Measurements from ENCODE around the gene ARSJ. TPM values are rescaled to one million over a fixed set of nuclear protein-coding genes. Genes with fewer than 3 reads are reported as not detected.

Gene ARSJ
- polyA plus RNA-seq, 3 donors: not detected

GRCh38 chr4:113899271-113900070, 80.0 kb downstream of the ARSJ start:
- peaks cover 0 to 2% (median 1%) of the 10 kb centered on the region in 3 donors for H3K27me3 Mint-ChIP-seq (ENCODE audit: low read depth in 3 of 3)
- H3K9me3 Mint-ChIP-seq: peaks cover 0 to 4% (median 0%) of the 10 kb centered on the region in 7 donors
- TF ChIP-seq, protein P1, sequence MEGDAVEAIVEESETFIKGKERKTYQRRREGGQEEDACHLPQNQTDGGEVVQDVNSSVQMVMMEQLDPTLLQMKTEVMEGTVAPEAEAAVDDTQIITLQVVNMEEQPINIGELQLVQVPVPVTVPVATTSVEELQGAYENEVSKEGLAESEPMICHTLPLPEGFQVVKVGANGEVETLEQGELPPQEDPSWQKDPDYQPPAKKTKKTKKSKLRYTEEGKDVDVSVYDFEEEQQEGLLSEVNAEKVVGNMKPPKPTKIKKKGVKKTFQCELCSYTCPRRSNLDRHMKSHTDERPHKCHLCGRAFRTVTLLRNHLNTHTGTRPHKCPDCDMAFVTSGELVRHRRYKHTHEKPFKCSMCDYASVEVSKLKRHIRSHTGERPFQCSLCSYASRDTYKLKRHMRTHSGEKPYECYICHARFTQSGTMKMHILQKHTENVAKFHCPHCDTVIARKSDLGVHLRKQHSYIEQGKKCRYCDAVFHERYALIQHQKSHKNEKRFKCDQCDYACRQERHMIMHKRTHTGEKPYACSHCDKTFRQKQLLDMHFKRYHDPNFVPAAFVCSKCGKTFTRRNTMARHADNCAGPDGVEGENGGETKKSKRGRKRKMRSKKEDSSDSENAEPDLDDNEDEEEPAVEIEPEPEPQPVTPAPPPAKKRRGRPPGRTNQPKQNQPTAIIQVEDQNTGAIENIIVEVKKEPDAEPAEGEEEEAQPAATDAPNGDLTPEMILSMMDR (IDR thresholded peaks at IDR 0.05): no peak
- Histone ChIP-seq H3K9me3 (replicated peaks in 1 of 2; ENCODE audit: control insufficient read depth in 1 of 2, insufficient read depth in 1 of 2, low read length in 2 of 2) (no peaks in the 10 kb centered on the region), H3K9ac (ENCODE audit: insufficient read depth, low read length, poor library complexity, severe bottlenecking) (no peak overlapping the region), H3K4me2 (replicated peaks; ENCODE audit: extremely low read depth, low read length, poor library complexity, severe bottlenecking) (no peak overlapping the region), H3K27me3 (ENCODE audit: control insufficient read depth in 2 of 2, insufficient read depth in 2 of 2, low read length in 2 of 2) (no peaks in the 10 kb centered on the region), H3K27ac (ENCODE audit: low read depth in 1 of 2, low read length in 2 of 2) (no peak overlapping the region), H3K4me3 (replicated peaks in 1 of 3; ENCODE audit: low read depth in 2 of 3, low read length in 3 of 3) (no peak overlapping the region), H4K20me1 (ENCODE audit: insufficient read depth, low read length) (no peaks in the 10 kb centered on the region), H3K79me2 (ENCODE audit: insufficient read depth, low read length) (no peaks in the 10 kb centered on the region), H2AFZ (ENCODE audit: insufficient read depth, low read depth, low read length, poor library complexity, severe bottlenecking) (no peak overlapping the region), H3K36me3 (replicated peaks in 1 of 2; ENCODE audit: control insufficient read depth in 1 of 2, insufficient read depth in 2 of 2, low read length in 2 of 2) (no peaks in the 10 kb centered on the region), H3K4me1 (ENCODE audit: control insufficient read depth in 1 of 2, insufficient read depth in 2 of 2, low read length in 2 of 2) (peaks cover 9 to 13% of the 10 kb centered on the region in 2 donors)
- intact Hi-C loops (cut with micrococcal nuclease): loop anchor here in 1 of 2 donors (10.0 kb wide), 3 partner anchors 125 to 505 kb away; no protein-coding TSS in a partner anchor
- H3K4me3 Mint-ChIP-seq: no peak overlapping the region
- peak; percentile 10 to 30 (median 22) for DNase-seq
- peak overlapping the region in 3 of 7 donors; percentile 37 to 75 (median 62) for H3K27ac Mint-ChIP-seq
- H3K36me3 Mint-ChIP-seq: no peaks in the 10 kb centered on the region
- H3K4me1 Mint-ChIP-seq: peaks cover 19% of the 10 kb centered on the region

DNA sequence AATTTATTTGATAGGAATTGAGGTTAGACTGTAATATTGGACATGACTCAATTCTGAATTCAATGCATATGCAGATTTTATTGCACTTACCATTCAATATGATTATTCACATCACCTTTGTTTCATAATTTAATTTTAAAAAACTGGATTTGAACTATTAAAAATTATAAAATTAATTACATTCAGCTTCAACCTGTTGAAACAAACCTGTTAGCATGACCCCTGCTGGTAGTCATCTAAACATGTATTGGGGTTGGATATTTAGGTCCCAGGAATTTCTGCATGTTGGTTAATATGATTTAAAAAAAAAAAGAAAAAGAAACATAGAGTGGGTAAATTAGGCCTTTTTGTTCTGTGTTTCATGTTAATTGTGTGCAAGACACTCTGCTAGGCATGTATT, 85.9 kb downstream of the ARSJ start:
- Mint-ChIP-seq H3K27ac (no peak overlapping the region), H3K4me1 (peaks cover 4% of the 10 kb centered on the region), H3K4me3 (no peak overlapping the region), H3K27me3 (ENCODE audit: low read depth in 3 of 3) (peaks cover 1 to 2% (median 1%) of the 10 kb centered on the region in 3 donors), H3K9me3 (peaks cover 6 to 16% (median 12%) of the 10 kb centered on the region in 7 donors), H3K36me3 (peaks cover 0 to 3% of the 10 kb centered on the region in 2 donors)
- H3K27ac ChIP-seq (ENCODE audit: low read depth in 1 of 2, low read length in 2 of 2): no peak overlapping the region
- H3K79me2 ChIP-seq (ENCODE audit: insufficient read depth, low read length): no peaks in the 10 kb centered on the region
- no peak overlapping the region for H3K4me3 ChIP-seq (replicated peaks in 1 of 3; ENCODE audit: low read depth in 2 of 3, low read length in 3 of 3)
- H4K20me1 ChIP-seq (ENCODE audit: insufficient read depth, low read length): no peaks in the 10 kb centered on the region
- intact Hi-C loops (cut with micrococcal nuclease): loop anchor here in 1 of 2 donors (10.0 kb wide), 1 partner anchor 119 kb away; no protein-coding TSS in a partner anchor
- no peaks in the 10 kb centered on the region for H3K27me3 ChIP-seq (ENCODE audit: control insufficient read depth in 2 of 2, insufficient read depth in 2 of 2, low read length in 2 of 2)
- TF ChIP-seq, protein P1 (IDR thresholded peaks at IDR 0.05): peak; percentile 50
- H3K9ac ChIP-seq (ENCODE audit: insufficient read depth, low read length, poor library complexity, severe bottlenecking): no peak overlapping the region
- no peaks in the 10 kb centered on the region for H3K4me1 ChIP-seq (ENCODE audit: control insufficient read depth in 1 of 2, insufficient read depth in 2 of 2, low read length in 2 of 2)
- no peaks in the 10 kb centered on the region for H3K36me3 ChIP-seq (replicated peaks in 1 of 2; ENCODE audit: control insufficient read depth in 1 of 2, insufficient read depth in 2 of 2, low read length in 2 of 2)
- no peak overlapping the region for H2AFZ ChIP-seq (ENCODE audit: insufficient read depth, low read depth, low read length, poor library complexity, severe bottlenecking)
- H3K9me3 ChIP-seq (replicated peaks in 1 of 2; ENCODE audit: control insufficient read depth in 1 of 2, insufficient read depth in 1 of 2, low read length in 2 of 2): peaks cover 11 to 13% of the 10 kb centered on the region in 2 donors
- no peak overlapping the region for H3K4me2 ChIP-seq (replicated peaks; ENCODE audit: extremely low read depth, low read length, poor library complexity, severe bottlenecking)
- DNase-seq: peak in 2 of 3 donors; percentile 12 to 21

Measured in CD14-positive monocyte (primary cell).